Endothelial cell of umbilical vein (primary cell): ENCODE data around the gene POLRMT. TPM values are rescaled to one million over a fixed set of nuclear protein-coding genes. Genes with fewer than 3 reads are reported as not detected.

Experiments
- BruUV-seq: library from RNA; stranded (reverse); fragments of 400-500 nt; replicated peaks from 2 replicates; lab custom pipeline; 2021; lab: Mats Ljungman, UMichigan
- CTCF ChIA-PET: fragments of 300-600, 350-600 bp; sonication (Branson Sonifier 250); formaldehyde crosslinking; loops from one replicate; lab custom pipeline; 2021; ENCODE audit warnings: antibody characterized with exemption, inconsistent platforms; lab: Charles Lee
- POLR2A ChIA-PET: fragments of 300-600, 350-600 bp; sonication (Branson Sonifier 250); formaldehyde crosslinking; loops from one replicate; lab custom pipeline; 2021; ENCODE audit warnings: antibody characterized with exemption, inconsistent platforms; lab: Charles Lee
- DNase-seq: peaks from one replicate; pipeline ENCODE4 v3.0.0-alpha.2; 2011; ENCODE audit warnings: low read depth, low spot score
- FAIRE-seq: peaks from 2 replicates; lab custom pipeline; 2011; peaks lifted over from hg19 to GRCh38; lab: Jason Lieb, UNC
- H2AFZ ChIP-seq: 2 replicates; pipeline ENCODE4 v1.6.0; 2012; ENCODE audit warnings: low read depth, low read length, control low read depth, inconsistent platforms
- H3K27ac ChIP-seq: 2 replicates; pipeline ENCODE4 v1.5.1; 2011; ENCODE audit warnings: low read depth, mild to moderate bottlenecking, control low read depth, low read length, moderate library complexity; ENCODE audit not compliant: insufficient read depth
- H3K27me3 ChIP-seq, 2 experiments: 2 replicates each; pipeline versions ENCODE4 v1.6.0 to v1.6.1; 2011; ENCODE audit warnings: low read length in 2 of 2, mixed read lengths in 1 of 2; ENCODE audit not compliant: control insufficient read depth in 2 of 2, insufficient read depth in 2 of 2
- H3K36me3 ChIP-seq, 2 experiments: 2 replicates in 1 of 2; 3 replicates in 1 of 2; pipeline ENCODE4 v1.5.1; 2011; ENCODE audit warnings: low read length in 2 of 2, mild to moderate bottlenecking in 1 of 2, moderate library complexity in 1 of 2; ENCODE audit not compliant: control insufficient read depth in 2 of 2, insufficient read depth in 2 of 2; ENCODE audit errors: extremely low read depth in 1 of 2
- H3K4me1 ChIP-seq: 3 replicates; pipeline ENCODE4 v1.5.1; 2011; ENCODE audit warnings: mild to moderate bottlenecking, low read length; ENCODE audit not compliant: control insufficient read depth, insufficient read depth; ENCODE audit errors: extremely low read depth
- H3K4me2 ChIP-seq: 2 replicates; pipeline ENCODE4 v1.6.1; 2011; ENCODE audit warnings: low read length, control low read depth, mixed read lengths; ENCODE audit not compliant: insufficient read depth
- H3K4me3 ChIP-seq, 3 experiments: fragments of 200-600 bp in 1 of 3; sonication (generic), shearing (Covaris generic) in 1 of 3; replicated peaks in 1 of 3; 2 replicates each; pipeline ENCODE4 v1.5.1; 2011 to 2016; ENCODE audit warnings: control low read depth in 3 of 3, low read length in 3 of 3, mild to moderate bottlenecking in 2 of 3, inconsistent platforms in 1 of 3, low read depth in 1 of 3, moderate library complexity in 1 of 3; ENCODE audit not compliant: insufficient read depth in 1 of 3
- H3K79me2 ChIP-seq: 2 replicates; pipeline ENCODE4 v1.6.0; 2012; ENCODE audit warnings: low read length, inconsistent platforms; ENCODE audit not compliant: control insufficient read depth, insufficient read depth
- H3K9ac ChIP-seq: replicated peaks from 2 replicates; pipeline ENCODE3; 2011; ENCODE audit warnings: low read length, control low read depth; ENCODE audit not compliant: insufficient read depth; ENCODE audit errors: extremely low read depth
- H3K9me1 ChIP-seq: replicated peaks from 3 replicates; pipeline ENCODE4 v1.6.0; 2011; ENCODE audit warnings: mild to moderate bottlenecking, low read length; ENCODE audit not compliant: control insufficient read depth, insufficient read depth; ENCODE audit errors: extremely low read depth
- H3K9me3 ChIP-seq: replicated peaks from 2 replicates; pipeline ENCODE4 v1.5.1; 2012; ENCODE audit warnings: low read length, inconsistent platforms; ENCODE audit not compliant: control insufficient read depth, insufficient read depth
- H4K20me1 ChIP-seq: replicated peaks from 2 replicates; pipeline ENCODE3; 2011; ENCODE audit warnings: mild to moderate bottlenecking, low read length; ENCODE audit not compliant: control insufficient read depth, insufficient read depth; ENCODE audit errors: extremely low read depth
- CTCF ChIP-seq, 2 donors: IDR thresholded peaks; 1 replicate in 1 of 2; 2 replicates in 1 of 2; pipeline ENCODE4 v1.5.1; 2011; ENCODE audit warnings: low read length in 2 of 2, mild to moderate bottlenecking in 2 of 2, moderate library complexity in 2 of 2, control low read depth in 1 of 2, inconsistent platforms in 1 of 2, low read depth in 1 of 2; ENCODE audit not compliant: insufficient read depth in 1 of 2; ENCODE audit errors: extremely low read depth in 1 of 2
- EZH2 ChIP-seq: IDR thresholded peaks from 2 replicates; pipeline ENCODE4 v1.6.1; 2012; ENCODE audit warnings: borderline replicate concordance, low read depth, mild to moderate bottlenecking, moderate library complexity, low read length, inconsistent platforms; ENCODE audit not compliant: severe bottlenecking
- FOS ChIP-seq: IDR thresholded peaks from 2 replicates; pipeline ENCODE4 v1.6.1; 2011; ENCODE audit warnings: mild to moderate bottlenecking, low read length, moderate library complexity, borderline replicate concordance; ENCODE audit not compliant: insufficient read depth
- GATA2 ChIP-seq: IDR thresholded peaks from 2 replicates; pipeline ENCODE4 v1.7.0; 2011; ENCODE audit warnings: low read depth, mild to moderate bottlenecking, moderate library complexity, mixed read lengths, low read length; ENCODE audit not compliant: insufficient read length, insufficient read depth
- JUN ChIP-seq: IDR thresholded peaks from 2 replicates; pipeline ENCODE4 v1.6.1; 2011; ENCODE audit warnings: borderline replicate concordance, low read depth; ENCODE audit not compliant: insufficient read length, insufficient read depth
- MAX ChIP-seq: IDR thresholded peaks from 2 replicates; pipeline ENCODE4 v1.6.1; 2011; ENCODE audit not compliant: insufficient read depth, insufficient read length
- MYC ChIP-seq: IDR thresholded peaks from one replicate; pipeline ENCODE4 v1.6.1; 2011; ENCODE audit warnings: mild to moderate bottlenecking, low read depth, low read length
- POLR2AphosphoS5 ChIP-seq: IDR thresholded peaks from 2 replicates; pipeline ENCODE4 v1.6.1; 2012; ENCODE audit warnings: low read depth, mild to moderate bottlenecking, control low read depth, low read length, moderate library complexity; ENCODE audit not compliant: insufficient read depth
- dilution Hi-C: fragments of 300-500 bp; cut with MboI; formaldehyde crosslinking; loops from one replicate; pipeline ENCODE4 v1.15.0; 2019; ENCODE audit warnings: low sequenced_read_pairs; ENCODE audit not compliant: extremely low pct_ligation_motif_present
- intact Hi-C: fragments of 100-400 bp; cut with micrococcal nuclease; formaldehyde crosslinking; loops from one replicate; pipeline ENCODE4 v1.10.0; 2022
- polyA plus RNA-seq, 4 experiments: library from polyadenylated mRNA; depleted of rRNA in 3 of 4; stranded (reverse) in 3 of 4; unstranded in 1 of 4; fragments of >200 nt; gene quantifications; 2 replicates each; pipeline versions ENCODE4 v1.2.1 to v1.2.3, GENCODE V29; 2011 to 2012; ENCODE audit warnings: missing spikeins in 1 of 4
- total RNA-seq: library from RNA; stranded (reverse); gene quantifications from 2 replicates; pipeline ENCODE4 v1.2.3, GENCODE V29; 2021

Gene POLRMT
- total and polyA plus RNA-seq, 2 donors (not counting 3 experiments of a cell fraction or from before 2014, with no cell fraction given), result 38.9 to 50.6 TPM

- no peak overlapping the region for H2AFZ ChIP-seq
- BruUV-seq, result no TSS peak
- H3K4me2 ChIP-seq, result no peak overlapping the region
- H3K36me3 ChIP-seq, result peaks cover 0 to 11% of the 10 kb centered on the region in 2 experiments
- H3K4me1 ChIP-seq, result peaks cover 14% of the 10 kb centered on the region
- ChIA-PET POLR2A (no interaction called here), CTCF (no interaction called here)
- H3K27me3 ChIP-seq, result no peaks in the 10 kb centered on the region
- DNase-seq, result no peak
- H3K79me2 ChIP-seq, result peaks cover 95% of the 10 kb centered on the region
- H3K9me1 ChIP-seq, result no peaks in the 10 kb centered on the region
- no peak overlapping the region for H3K4me3 ChIP-seq
- TF ChIP-seq MAX, result no peak
- TF ChIP-seq CTCF (IDR thresholded peaks at IDR 0.05; ENCODE audit: extremely low read depth in 1 of 2, insufficient read depth in 1 of 2, low read depth in 1 of 2, low read length in 2 of 2), result no peak
- no peak overlapping the region for H3K9ac ChIP-seq
- intact Hi-C loops, result no loop called here
- dilution Hi-C loops, result no loop called here
- no peak for FAIRE-seq
- H3K9me3 ChIP-seq, result no peaks in the 10 kb centered on the region
- H4K20me1 ChIP-seq, result no peaks in the 10 kb centered on the region
- H3K27ac ChIP-seq, result no peak overlapping the region
Measured at GRCh38 chr19:658059-658839, 24.9 kb upstream of the POLRMT start.

- intact Hi-C loops, result no loop called here
- H4K20me1 ChIP-seq, result no peaks in the 10 kb centered on the region
Measured at GRCh38 chr19:657611-658010, 24.3 kb upstream of the POLRMT start.

More at GRCh38 chr19:657611-658010, 24.3 kb upstream of the POLRMT start:
- POLR2A ChIA-PET, result no interaction called here
- FAIRE-seq (no peak), DNase-seq (no peak)
- dilution Hi-C loops, result no loop called here
- H3K36me3 ChIP-seq, result peaks cover 0 to 11% of the 10 kb centered on the region in 2 experiments
- CTCF ChIA-PET, result no interaction called here
- H3K9ac ChIP-seq, result no peak overlapping the region
- H3K4me3 ChIP-seq, result no peak overlapping the region
- H3K4me1 ChIP-seq, result peaks cover 14% of the 10 kb centered on the region
- BruUV-seq, result no TSS peak
- H3K27ac ChIP-seq, result no peak overlapping the region
- TF ChIP-seq EZH2 (no peak), FOS (no peak), GATA2 (no peak), POLR2AphosphoS5 (no peak), MYC (no peak), JUN (no peak)
- H3K27me3 ChIP-seq, result no peaks in the 10 kb centered on the region
- no peak overlapping the region for H2AFZ ChIP-seq
- H3K79me2 ChIP-seq, result peaks cover 97% of the 10 kb centered on the region
- no peaks in the 10 kb centered on the region for H3K9me3 ChIP-seq
- H3K4me2 ChIP-seq, result no peak overlapping the region
- no peaks in the 10 kb centered on the region for H3K9me1 ChIP-seq
